GM12878 (cell line): ENCODE results near the gene TRIM54. TPM values are rescaled to one million over a fixed set of nuclear protein-coding genes. Genes with fewer than 3 reads are reported as not detected.

Experiments used
- ATAC-seq: fragments of 200-7000 bp; cut with Tn5 transposase; 3 replicates; pipeline ENCODE4 v1.9.1; 2020; ENCODE audit warnings: mild to moderate bottlenecking, moderate library complexity
- BruUV-seq: library from RNA; stranded (reverse); fragments of 400-500 nt; replicated peaks from 2 replicates; lab custom pipeline; 2021; lab: Mats Ljungman, UMichigan
- CTCF ChIA-PET: fragments of 300-600 bp; sonication (Branson Sonifier 250); formaldehyde crosslinking; extraction: SDS; loops from one replicate; lab custom pipeline; 2021; ENCODE audit warnings: inconsistent platforms; lab: Yijun Ruan, JAX
- POLR2A ChIA-PET: fragments of 350-600 bp; formaldehyde crosslinking; extraction: SDS; loops from one replicate; lab custom pipeline; 2021; ENCODE audit warnings: inconsistent platforms; lab: Charles Lee
- RAD21 ChIA-PET: fragments of 300-600 bp; sonication (Branson Sonifier 250); formaldehyde crosslinking; loops from one replicate; lab custom pipeline; 2023; ENCODE audit warnings: antibody characterized with exemption; ENCODE audit not compliant: unreplicated experiment; lab: Charles Lee
- SMC1A ChIA-PET: fragments of 300-600 bp; sonication (Branson Sonifier 250); formaldehyde crosslinking; loops from one replicate; lab custom pipeline; 2023; ENCODE audit not compliant: unreplicated experiment, uncharacterized antibody; lab: Charles Lee
- DNase-seq: peaks from one replicate; pipeline ENCODE4 v3.0.0-alpha.2; 2011; ENCODE audit warnings: low read depth, low spot score
- FAIRE-seq: peaks from 3 replicates; lab custom pipeline; 2011; peaks lifted over from hg19 to GRCh38; lab: Jason Lieb, UNC
- H2AFZ ChIP-seq: 2 replicates; pipeline ENCODE4 v1.6.0; 2011; ENCODE audit warnings: low read depth, low read length, control low read depth; ENCODE audit not compliant: control insufficient read depth
- H3K27ac ChIP-seq: 2 replicates; pipeline ENCODE4 v1.5.1; 2011; ENCODE audit warnings: control low read depth; ENCODE audit not compliant: control insufficient read depth, insufficient read depth
- H3K27me3 ChIP-seq, 2 experiments: replicated peaks in 1 of 2; 2 replicates each; pipeline versions ENCODE4 v1.6.0 to v1.6.1; 2011; ENCODE audit warnings: low read length in 1 of 2; ENCODE audit not compliant: control insufficient read depth in 2 of 2, insufficient read depth in 2 of 2
- H3K36me3 ChIP-seq, 2 experiments: 2 replicates each; pipeline ENCODE4 v1.5.1; 2011; ENCODE audit warnings: low read length in 1 of 2; ENCODE audit not compliant: control insufficient read depth in 2 of 2, insufficient read depth in 2 of 2
- H3K4me1 ChIP-seq: 2 replicates; pipeline ENCODE4 v1.6.1; 2011; ENCODE audit warnings: mild to moderate bottlenecking, low read length, moderate library complexity, mixed read lengths; ENCODE audit not compliant: control insufficient read depth, insufficient read depth
- H3K4me2 ChIP-seq: 2 replicates; pipeline ENCODE4 v1.6.0; 2011; ENCODE audit warnings: control low read depth; ENCODE audit not compliant: control insufficient read depth, insufficient read depth
- H3K4me3 ChIP-seq: fragments of 200-600 bp; sonication (generic); 2 replicates; pipeline ENCODE4 v1.5.1; 2016
- H3K79me2 ChIP-seq: 2 replicates; pipeline ENCODE4 v1.6.0; 2011; ENCODE audit warnings: low read length; ENCODE audit not compliant: control insufficient read depth, insufficient read depth
- H3K9ac ChIP-seq: 2 replicates; pipeline ENCODE4 v1.8.0; 2011; ENCODE audit warnings: low read length, control low read depth, mixed read lengths; ENCODE audit not compliant: control insufficient read depth, insufficient read depth
- H3K9me3 ChIP-seq: replicated peaks from 3 replicates; pipeline ENCODE4 v1.5.1; 2011; ENCODE audit warnings: mild to moderate bottlenecking, low read length; ENCODE audit not compliant: control insufficient read depth, insufficient read depth
- H4K20me1 ChIP-seq: 2 replicates; pipeline ENCODE4 v1.6.0; 2011; ENCODE audit not compliant: control insufficient read depth, insufficient read depth
- CEBPZ ChIP-seq: fragments of 150-350 bp; IDR thresholded peaks from 2 replicates; pipeline ENCODE4 v1.6.1; 2016; ENCODE audit warnings: low read depth, low read length
- CREM ChIP-seq: IDR thresholded peaks from 2 replicates; pipeline ENCODE4 v1.6.1; 2014; ENCODE audit warnings: antibody characterized with exemption, low read depth
- E2F8 ChIP-seq: fragments of 450-650 bp; IDR thresholded peaks from 2 replicates; pipeline ENCODE4 v1.6.1; 2018; ENCODE audit warnings: mild to moderate bottlenecking, low read depth, moderate library complexity; ENCODE audit not compliant: partially characterized antibody
- GATAD2B ChIP-seq: fragments of 450-650 bp; conservative IDR thresholded peaks from 2 replicates; pipeline ENCODE4 v1.6.1; 2017; ENCODE audit warnings: low read depth, mild to moderate bottlenecking, moderate library complexity
- IKZF2 ChIP-seq, 2 experiments: fragments of 450-650 bp; IDR thresholded peaks; 2 replicates each; pipeline ENCODE4 v1.6.1; 2017; ENCODE audit warnings: mild to moderate bottlenecking in 2 of 2, moderate library complexity in 2 of 2
- KDM1A ChIP-seq: fragments of 200-600 bp; sonication (generic); IDR thresholded peaks from 2 replicates; pipeline ENCODE4 v1.6.1; 2016; ENCODE audit warnings: borderline replicate concordance
- MLLT1 ChIP-seq: fragments of 450-650 bp; IDR thresholded peaks from 2 replicates; pipeline ENCODE4 v1.6.1; 2016; ENCODE audit warnings: mild to moderate bottlenecking
- MTA3 ChIP-seq: IDR thresholded peaks from 2 replicates; pipeline ENCODE4 v1.6.1; 2012; ENCODE audit warnings: low read length, inconsistent platforms, borderline replicate concordance
- TBL1XR1 ChIP-seq: IDR thresholded peaks from 2 replicates; pipeline ENCODE4 v1.6.1; 2012; ENCODE audit warnings: low read depth, low read length, improper control_type of control experiment
- ZBTB40 ChIP-seq: fragments of 450-650 bp; IDR thresholded peaks from 2 replicates; pipeline ENCODE4 v1.6.1; 2016; ENCODE audit warnings: mild to moderate bottlenecking, moderate library complexity, borderline replicate concordance
- ZNF384 ChIP-seq: IDR thresholded peaks from 2 replicates; pipeline ENCODE4 v1.6.1; 2012; ENCODE audit warnings: low read depth, mild to moderate bottlenecking, low read length, improper control_type of control experiment, borderline replicate concordance
- WGBS: methylation state at CpG from one replicate; pipeline ENCODE4 v1.1.6; 2016; ENCODE audit warnings: low lambda C conversion rate; ENCODE audit not compliant: insufficient replicate concordance, insufficient coverage; ENCODE audit errors: missing lambda C conversion rate; 5-methylcytosine and 5-hydroxymethylcytosine counted together
- in situ Hi-C: fragments of 300-500 bp; cut with MboI; formaldehyde crosslinking; loops from 9 replicates; pipeline ENCODE4 v1.14.3; 2018; ENCODE audit warnings: mixed read lengths
- intact Hi-C: fragments of 100-400 bp; cut with micrococcal nuclease; formaldehyde crosslinking; loops from one replicate; pipeline ENCODE4 v1.14.2; 2022; ENCODE audit not compliant: unreplicated experiment
- polyA plus RNA-seq, 11 experiments: library from polyadenylated mRNA; depleted of rRNA in 4 of 11; unstranded in 6 of 11; stranded (reverse) in 5 of 11; fragments of >200 nt; fragmentation: Nextera tagmentation in 4 of 11; fragmentation: Illumina TruSeq in 1 of 11; extraction: Ambion mirVana in 4 of 11; extraction: Trizol in 1 of 11; gene quantifications; 1 replicate in 1 of 11; 2 replicates in 10 of 11; pipeline versions ENCODE4 v1.2.1 to v1.2.3, GENCODE V29; 2011 to 2016; ENCODE audit warnings: inconsistent platforms in 2 of 11, missing spikeins in 2 of 11, low read depth in 1 of 11
- total RNA-seq, 4 experiments: library from RNA; depleted of rRNA in 3 of 4; stranded (reverse); fragments of >200 nt in 3 of 4; fragmentation: Illumina TruSeq in 1 of 4; extraction: Trizol in 1 of 4; gene quantifications; 2 replicates each; pipeline versions ENCODE4 v1.2.1 to v1.2.3, GENCODE V29; 2013 to 2021

Gene TRIM54
- total and polyA plus RNA-seq, 10 of the 15 experiments (the other 5 are each of a cell fraction or from before 2014, with no cell fraction given): 0.03 to 0.08 TPM; not detected in 8

GRCh38 chr2:27288610-27289009 lies 6.4 kb downstream of the TRIM54 start (continued):
- TF ChIP-seq CREM (no peak), CEBPZ (no peak), KDM1A (no peak), GATAD2B (no peak)

GRCh38 chr2:27290549-27290948 lies 8.3 kb downstream of the TRIM54 start:
- ATAC-seq: no peak
- no peak for FAIRE-seq
- ChIA-PET POLR2A (no interaction called here), SMC1A (interaction anchor here (1.1 kb wide), 1 partner anchor 11 kb away, joined by 4 read pairs; no protein-coding TSS in a partner anchor), CTCF (interaction anchor here (1.1 to 4.1 kb wide), 2 partner anchors 9 to 12 kb away, joined by 3 to 51 read pairs; no protein-coding TSS in a partner anchor), RAD21 (no interaction called here)
- Histone ChIP-seq H3K27ac (no peak overlapping the region), H3K9ac (no peak overlapping the region), H4K20me1 (no peaks in the 10 kb centered on the region), H3K27me3 (no peaks in the 10 kb centered on the region; a peak in 1 of 4 replicates), H3K4me3 (no peak overlapping the region), H3K4me1 (no peaks in the 10 kb centered on the region), H3K9me3 (no peaks in the 10 kb centered on the region), H2AFZ (no peak overlapping the region; the same call in 1 of the 2 replicates), H3K4me2 (no peak overlapping the region), H3K36me3 (no peaks in the 10 kb centered on the region), H3K79me2 (no peaks in the 10 kb centered on the region)
- no peak for DNase-seq
- in situ Hi-C loops (no loop called here), intact Hi-C loops (no loop called here)
- WGBS: 49% methylated on average over 5 of the region's 5 CpGs
- no TSS peak for BruUV-seq
- TF ChIP-seq IKZF2 (IDR thresholded peaks at IDR 0.05) (no peak), MTA3 (no peak), ZBTB40 (no peak), MLLT1 (no peak), E2F8 (no peak), ZNF384 (no peak), TBL1XR1 (no peak)
